Neural progenitor cell (in vitro differentiated cells): ENCODE results near the gene CSHL1.

Experiments
- EZH2 ChIP-seq: fragments of 200-600 bp; sonication (generic); IDR thresholded peaks from 2 replicates; pipeline ENCODE4 v1.6.1; 2017; ENCODE audit warnings: antibody characterized with exemption, mild to moderate bottlenecking, moderate library complexity
- EZH2phosphoT487 ChIP-seq: fragments of 200-600 bp; sonication (generic); IDR thresholded peaks from 2 replicates; pipeline ENCODE4 v1.6.1; 2017; ENCODE audit warnings: antibody characterized with exemption
- TF ChIP-seq, protein P1 (sequence below): fragments of 200-600 bp; sonication (generic); IDR thresholded peaks from 2 replicates; pipeline ENCODE4 v1.5.1; 2017; ENCODE audit warnings: antibody characterized with exemption, mild to moderate bottlenecking

DNA sequence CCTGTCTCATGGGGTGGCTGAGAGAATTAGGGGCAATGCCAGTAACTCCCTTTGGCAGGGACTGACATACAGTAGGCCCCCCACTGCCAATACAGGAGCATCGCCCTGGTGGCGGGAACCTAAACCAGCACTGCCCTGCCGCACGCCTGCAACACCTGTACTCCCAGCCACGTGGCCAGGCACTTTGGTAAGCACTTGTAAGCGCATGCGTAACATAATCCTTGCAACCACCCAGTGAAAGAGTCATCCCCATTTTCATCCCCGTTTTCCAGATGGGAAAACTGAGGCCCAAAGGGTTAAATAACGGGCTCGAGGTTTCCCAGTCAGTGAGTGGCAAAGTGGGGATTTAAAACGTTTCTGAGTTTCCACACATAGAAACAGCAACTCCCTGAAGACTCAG, 44.2 kb upstream of the CSHL1 start:
- TF ChIP-seq, protein P1, sequence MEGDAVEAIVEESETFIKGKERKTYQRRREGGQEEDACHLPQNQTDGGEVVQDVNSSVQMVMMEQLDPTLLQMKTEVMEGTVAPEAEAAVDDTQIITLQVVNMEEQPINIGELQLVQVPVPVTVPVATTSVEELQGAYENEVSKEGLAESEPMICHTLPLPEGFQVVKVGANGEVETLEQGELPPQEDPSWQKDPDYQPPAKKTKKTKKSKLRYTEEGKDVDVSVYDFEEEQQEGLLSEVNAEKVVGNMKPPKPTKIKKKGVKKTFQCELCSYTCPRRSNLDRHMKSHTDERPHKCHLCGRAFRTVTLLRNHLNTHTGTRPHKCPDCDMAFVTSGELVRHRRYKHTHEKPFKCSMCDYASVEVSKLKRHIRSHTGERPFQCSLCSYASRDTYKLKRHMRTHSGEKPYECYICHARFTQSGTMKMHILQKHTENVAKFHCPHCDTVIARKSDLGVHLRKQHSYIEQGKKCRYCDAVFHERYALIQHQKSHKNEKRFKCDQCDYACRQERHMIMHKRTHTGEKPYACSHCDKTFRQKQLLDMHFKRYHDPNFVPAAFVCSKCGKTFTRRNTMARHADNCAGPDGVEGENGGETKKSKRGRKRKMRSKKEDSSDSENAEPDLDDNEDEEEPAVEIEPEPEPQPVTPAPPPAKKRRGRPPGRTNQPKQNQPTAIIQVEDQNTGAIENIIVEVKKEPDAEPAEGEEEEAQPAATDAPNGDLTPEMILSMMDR, result no peak
- TF ChIP-seq EZH2phosphoT487 (no peak), EZH2 (no peak)
